ENCODE data around the gene YTHDF2.

DNA sequence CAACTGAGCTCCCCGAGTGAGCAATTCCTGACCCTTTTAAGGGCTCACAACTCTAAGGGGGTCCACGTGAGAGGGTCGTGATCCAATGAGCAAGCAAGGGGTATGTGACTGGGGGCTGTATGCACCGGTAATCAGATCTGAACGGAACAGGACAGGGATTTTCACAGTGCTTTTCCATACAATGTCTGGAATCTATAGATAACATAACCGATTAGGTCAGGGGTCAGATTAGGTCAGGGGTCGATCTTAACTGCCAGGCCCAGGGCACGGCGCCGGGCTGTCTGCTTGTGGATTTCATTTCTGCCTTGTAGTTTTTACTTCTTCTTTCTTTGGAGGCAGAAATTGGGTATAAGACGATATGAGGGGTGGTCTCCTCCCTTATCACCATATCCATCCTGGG, 44.6 kb downstream of the YTHDF2 start:
- TF ChIP-seq CTCF (IDR thresholded peaks at IDR 0.05): no peak
- no peak for TF ChIP-seq POLR2A (IDR thresholded peaks at IDR 0.05)
